Stimulated activated CD4-positive, alpha-beta T cell treated with anti-CD3 and anti-CD28 coated beads, TNF-alpha, amount 100 ng/mL, for 1 hour (primary cell): ENCODE results near the gene DHX32.

Experiments
- DNase-seq, 3 donors: peaks; one replicate each; pipeline ENCODE4 v3.0.0-alpha.2; 2020; ENCODE audit warnings: low read depth in 3 of 3, low spot score in 1 of 3

Gene DHX32

GRCh38 chr10:125808047-125808446 is 73.0 kb downstream of the DHX32 start:
- no peak for DNase-seq

GRCh38 chr10:125802739-125803138 is 78.4 kb downstream of the DHX32 start:
- no peak for DNase-seq

GRCh38 chr10:125802131-125802530 is 79.0 kb downstream of the DHX32 start:
- no peak for DNase-seq

- no peak for DNase-seq
Measured at GRCh38 chr10:125801574-125801973, 79.5 kb downstream of the DHX32 start.

GRCh38 chr10:125799451-125800182 is 81.5 kb downstream of the DHX32 start:
- DNase-seq, result no peak

GRCh38 chr10:125797994-125798662 is 83.0 kb downstream of the DHX32 start:
- DNase-seq, result no peak

GRCh38 chr10:125797424-125797823 is 83.7 kb downstream of the DHX32 start:
- no peak for DNase-seq

- no peak for DNase-seq
Measured at GRCh38 chr10:125795637-125796190, 85.4 kb downstream of the DHX32 start.

GRCh38 chr10:125795128-125795527 is 86.0 kb downstream of the DHX32 start:
- DNase-seq, result no peak

- DNase-seq, result no peak
Measured at GRCh38 chr10:125792342-125793300, 88.5 kb downstream of the DHX32 start.

GRCh38 chr10:125788156-125789034 is 92.7 kb downstream of the DHX32 start:
- no peak for DNase-seq
